Mesendoderm (in vitro differentiated cells): Measurements from ENCODE around the gene IRF2. TPM values are rescaled to one million over a fixed set of nuclear protein-coding genes. Genes with fewer than 3 reads are reported as not detected.

Experiments
- DNase-seq: peaks from one replicate; pipeline ENCODE4 v3.0.0; 2013
- H2AK5ac ChIP-seq: 2 replicates; pipeline ENCODE4 v1.6.1; 2013; ENCODE audit warnings: low read length, inconsistent platforms
- H2BK120ac ChIP-seq: 2 replicates; pipeline ENCODE4 v1.6.1; 2013; ENCODE audit warnings: low read depth, mild to moderate bottlenecking, low read length, moderate library complexity, mixed read lengths
- H2BK15ac ChIP-seq: replicated peaks from 2 replicates; pipeline ENCODE4 v1.6.1; 2013; ENCODE audit warnings: low read depth, mild to moderate bottlenecking, moderate library complexity
- H2BK5ac ChIP-seq: 2 replicates; pipeline ENCODE4 v1.6.1; 2013; ENCODE audit warnings: low read length, inconsistent platforms
- H3K18ac ChIP-seq: 2 replicates; pipeline ENCODE4 v1.6.1; 2013; ENCODE audit warnings: mild to moderate bottlenecking, low read length, mixed read lengths
- H3K23ac ChIP-seq: one replicate; pipeline ENCODE4 v1.6.1; 2013; ENCODE audit warnings: low read length
- H3K27ac ChIP-seq: 2 replicates; pipeline ENCODE4 v1.5.1; 2013; ENCODE audit warnings: low read depth, mild to moderate bottlenecking, inconsistent platforms, low read length, moderate library complexity
- H3K27me3 ChIP-seq: 2 replicates; pipeline ENCODE4 v1.6.1; 2013; ENCODE audit warnings: low read length, control low read depth, mild to moderate bottlenecking, inconsistent platforms; ENCODE audit not compliant: insufficient read depth, poor library complexity
- H3K36me3 ChIP-seq: 2 replicates; pipeline ENCODE4 v1.6.1; 2013; ENCODE audit warnings: low read length, inconsistent platforms; ENCODE audit not compliant: control insufficient read depth, insufficient read depth
- H3K4ac ChIP-seq: one replicate; pipeline ENCODE4 v1.6.1; 2013; ENCODE audit warnings: low read depth, mild to moderate bottlenecking, low read length, moderate library complexity
- H3K4me1 ChIP-seq: 2 replicates; pipeline ENCODE4 v1.6.1; 2013; ENCODE audit warnings: low read depth, low read length, inconsistent platforms; ENCODE audit not compliant: control insufficient read depth
- H3K4me2 ChIP-seq: 2 replicates; pipeline ENCODE4 v1.6.1; 2013; ENCODE audit warnings: low read length
- H3K4me3 ChIP-seq: 2 replicates; pipeline ENCODE4 v1.5.1; 2013; ENCODE audit warnings: mild to moderate bottlenecking, low read length
- H3K56ac ChIP-seq: one replicate; pipeline ENCODE4 v1.6.1; 2013; ENCODE audit warnings: low read length
- H3K79me1 ChIP-seq: 2 replicates; pipeline ENCODE4 v1.6.1; 2013; ENCODE audit warnings: low read length, inconsistent platforms
- H3K79me2 ChIP-seq: 2 replicates; pipeline ENCODE4 v1.6.1; 2013; ENCODE audit warnings: mild to moderate bottlenecking, low read length; ENCODE audit not compliant: control insufficient read depth, insufficient read depth
- H3K9ac ChIP-seq: 2 replicates; pipeline ENCODE4 v1.6.1; 2013; ENCODE audit warnings: low read length, inconsistent platforms
- H4K5ac ChIP-seq: one replicate; pipeline ENCODE4 v1.6.1; 2013; ENCODE audit warnings: low read length
- H4K8ac ChIP-seq: one replicate; pipeline ENCODE4 v1.6.1; 2013; ENCODE audit warnings: low read depth, mild to moderate bottlenecking, control low read depth, low read length, moderate library complexity
- WGBS: extraction: QIAGEN DNeasy Blood & Tissue Kit; methylation state at CpG from one replicate; pipeline ENCODE4 v1.1.7; 2013; ENCODE audit warnings: low lambda C conversion rate, missing lambda C conversion rate; ENCODE audit not compliant: insufficient coverage; ENCODE audit errors: extremely low coverage; 5-methylcytosine and 5-hydroxymethylcytosine counted together
- polyA plus RNA-seq, 2 experiments: library from polyadenylated mRNA; stranded (reverse); fragments of 200-250 nt; gene quantifications; one replicate each; pipeline ENCODE4 v1.2.3, GENCODE V29; 2013

The IRF2 gene
- polyA plus RNA-seq (2013, experiment 1 of 2) = 4.1 TPM
- polyA plus RNA-seq (2013, experiment 2 of 2) = 4.4 TPM

DNA sequence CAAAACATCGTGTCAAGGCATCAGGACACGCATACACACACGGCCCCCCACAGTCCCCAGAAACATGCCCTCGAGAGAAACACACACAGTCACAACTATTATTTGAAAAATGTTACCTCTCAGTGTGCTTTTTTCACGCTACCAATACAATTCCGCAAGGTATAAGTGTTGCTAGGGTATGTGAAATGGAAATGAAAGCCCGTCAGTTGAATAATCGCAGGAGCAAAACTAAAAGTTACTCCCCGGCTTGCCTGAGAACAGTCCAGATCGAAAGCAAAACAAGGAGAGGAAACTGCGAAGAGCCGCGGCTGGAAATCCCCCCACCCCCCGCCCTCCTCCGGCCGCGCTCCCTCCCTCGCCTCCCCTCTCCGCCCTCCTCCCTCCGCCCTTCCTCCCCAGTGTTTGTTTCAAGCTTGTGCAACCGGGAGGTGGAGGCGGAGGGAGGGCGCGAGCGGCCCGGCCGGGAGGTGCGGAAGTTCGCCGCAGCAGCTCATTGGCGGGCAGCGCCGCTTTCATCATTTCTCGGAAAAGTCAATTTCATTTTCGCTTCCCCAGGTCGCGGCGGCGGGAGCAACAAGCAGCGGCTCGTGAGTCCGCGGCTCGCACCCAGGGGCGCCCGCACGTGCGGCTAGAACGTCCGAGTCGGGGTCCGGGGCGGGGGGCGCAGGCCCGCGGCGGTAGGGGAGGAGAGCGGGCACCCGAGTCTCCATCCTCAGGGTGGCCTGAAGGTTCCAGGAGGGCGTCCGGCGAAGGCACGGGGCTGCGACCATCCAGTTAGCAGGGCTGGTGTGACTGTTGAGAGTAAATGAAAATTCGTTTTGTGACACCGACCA lies at the start of gene IRF2:
TSS of gene IRF2 (minus strand) at position 288 of the 833 bp plus-strand sequence. CDS start 45,486 bp downstream, outside the sequence.
- H3K18ac ChIP-seq = peak within 1 kb of the TSS; percentile 99
- peaks cover 6% of the 10 kb centered on the region for H3K79me2 ChIP-seq
- no peak within 1 kb of the TSS for H4K5ac ChIP-seq

GRCh38 chr4:184515606-184516005 lies 41.3 kb upstream of the IRF2 start:
- Histone ChIP-seq H2BK15ac (no peak overlapping the region), H3K23ac (no peak overlapping the region), H3K18ac (no peak overlapping the region), H3K27ac (no peak overlapping the region), H3K36me3 (no peaks in the 10 kb centered on the region), H4K8ac (no peak overlapping the region), H2AK5ac (no peak overlapping the region), H2BK120ac (no peak overlapping the region), H3K4me3 (no peak overlapping the region), H4K5ac (no peak overlapping the region), H3K4me2 (no peak overlapping the region), H3K79me2 (no peaks in the 10 kb centered on the region), H3K56ac (no peak overlapping the region), H3K4ac (no peak overlapping the region), H3K4me1 (peaks cover 3% of the 10 kb centered on the region), H2BK5ac (no peak overlapping the region), H3K9ac (no peak overlapping the region), H3K27me3 (no peaks in the 10 kb centered on the region), H3K79me1 (no peaks in the 10 kb centered on the region)
- no peak for DNase-seq
- no CpG with 5 or more reads among the region's 3 CpGs for WGBS

More for the DNA sequence above, at the start of gene IRF2:
- Histone ChIP-seq H4K8ac (no peak within 1 kb of the TSS), H2AK5ac (peak within 1 kb of the TSS; percentile 54), H3K4ac (peak within 1 kb of the TSS; percentile 66), H2BK15ac (no peak within 1 kb of the TSS), H2BK5ac (no peak within 1 kb of the TSS), H3K27me3 (no peaks in the 10 kb centered on the region), H3K27ac (peak within 1 kb of the TSS; percentile 75), H3K4me2 (peak within 1 kb of the TSS; percentile 64), H3K79me1 (peaks cover 9% of the 10 kb centered on the region), H3K56ac (peak within 1 kb of the TSS; percentile 96), H3K4me1 (peaks cover 5% of the 10 kb centered on the region), H3K23ac (peak within 1 kb of the TSS; percentile 74), H3K36me3 (no peaks in the 10 kb centered on the region), H3K4me3 (peak within 1 kb of the TSS; percentile 71), H3K9ac (peak within 1 kb of the TSS; percentile 93), H2BK120ac (peak within 1 kb of the TSS; percentile 94)
- peak; percentile 98 for DNase-seq
- WGBS = no CpG with 5 or more reads among the region's 66 CpGs

- Histone ChIP-seq H2BK5ac (no peak overlapping the region), H3K4me2 (no peak overlapping the region), H3K27ac (no peak overlapping the region), H3K18ac (no peak overlapping the region), H3K4me1 (peaks cover 3% of the 10 kb centered on the region), H2AK5ac (no peak overlapping the region), H3K79me2 (no peaks in the 10 kb centered on the region), H2BK120ac (no peak overlapping the region), H3K56ac (no peak overlapping the region), H3K27me3 (no peaks in the 10 kb centered on the region), H4K8ac (no peak overlapping the region), H2BK15ac (no peak overlapping the region), H3K9ac (no peak overlapping the region), H4K5ac (no peak overlapping the region), H3K79me1 (no peaks in the 10 kb centered on the region), H3K4me3 (no peak overlapping the region), H3K23ac (no peak overlapping the region), H3K4ac (no peak overlapping the region), H3K36me3 (no peaks in the 10 kb centered on the region)
- DNase-seq = peak; percentile 26
- no CpG with 5 or more reads among the region's 8 CpGs for WGBS
These were observed 40.0 kb upstream of the IRF2 start for GRCh38 chr4:184514121-184514988.

DNA sequence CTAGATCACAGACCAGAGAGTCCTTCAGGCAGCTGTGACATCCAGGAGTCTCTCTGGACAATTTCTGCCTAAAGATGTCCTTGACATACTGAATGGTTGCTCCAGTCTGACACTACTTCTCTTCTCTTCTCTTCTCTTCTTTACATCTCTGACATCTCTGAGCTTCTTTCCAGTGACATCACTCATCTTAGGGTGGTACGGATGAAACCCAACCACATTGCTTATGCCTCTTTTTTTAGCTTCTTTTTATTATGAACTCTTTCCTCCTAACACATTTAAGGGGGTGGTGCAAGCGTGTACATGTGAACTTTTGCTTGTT lies 39.4 kb upstream of the IRF2 start:
- Histone ChIP-seq H3K4me2 (no peak overlapping the region), H2AK5ac (no peak overlapping the region), H3K23ac (no peak overlapping the region), H3K79me2 (no peaks in the 10 kb centered on the region), H4K5ac (no peak overlapping the region), H3K27me3 (no peaks in the 10 kb centered on the region), H3K9ac (no peak overlapping the region), H3K4ac (no peak overlapping the region), H3K18ac (no peak overlapping the region), H3K4me3 (no peak overlapping the region), H3K27ac (no peak overlapping the region), H3K36me3 (no peaks in the 10 kb centered on the region), H2BK5ac (no peak overlapping the region), H2BK15ac (no peak overlapping the region), H4K8ac (no peak overlapping the region), H3K56ac (no peak overlapping the region), H2BK120ac (no peak overlapping the region), H3K79me1 (no peaks in the 10 kb centered on the region), H3K4me1 (peaks cover 3% of the 10 kb centered on the region)
- no CpG with 5 or more reads among the region's 2 CpGs for WGBS
- no peak for DNase-seq

GRCh38 chr4:184511156-184511555 lies 36.8 kb upstream of the IRF2 start:
- H3K18ac ChIP-seq = no peak overlapping the region
- H2BK120ac ChIP-seq = no peak overlapping the region
- no peak overlapping the region for H3K4me3 ChIP-seq
- H3K4me1 ChIP-seq = peaks cover 3% of the 10 kb centered on the region
- no peak overlapping the region for H2AK5ac ChIP-seq
- no peak overlapping the region for H2BK15ac ChIP-seq
- H3K27ac ChIP-seq = no peak overlapping the region
- H3K4me2 ChIP-seq = no peak overlapping the region
- no CpG with 5 or more reads among the region's 5 CpGs for WGBS
- H3K36me3 ChIP-seq = no peaks in the 10 kb centered on the region
- H3K4ac ChIP-seq = no peak overlapping the region
- H3K23ac ChIP-seq = no peak overlapping the region
- H3K9ac ChIP-seq = no peak overlapping the region
- no peaks in the 10 kb centered on the region for H3K27me3 ChIP-seq
- no peak for DNase-seq
- no peak overlapping the region for H4K8ac ChIP-seq
- no peak overlapping the region for H4K5ac ChIP-seq
- H2BK5ac ChIP-seq = no peak overlapping the region
- no peaks in the 10 kb centered on the region for H3K79me1 ChIP-seq
- no peak overlapping the region for H3K56ac ChIP-seq
- H3K79me2 ChIP-seq = no peaks in the 10 kb centered on the region
